ENCODE measurements around the gene FAM98C. TPM values are rescaled to one million over a fixed set of nuclear protein-coding genes. Genes with fewer than 3 reads are reported as not detected.
"Not testable (repeated sequence)": the region's sequence is repeated elsewhere in the genome, so short reads cannot be mapped to it uniquely, and the experiment has no call there.

Gene FAM98C
- 14.3 TPM for total RNA-seq

DNA sequence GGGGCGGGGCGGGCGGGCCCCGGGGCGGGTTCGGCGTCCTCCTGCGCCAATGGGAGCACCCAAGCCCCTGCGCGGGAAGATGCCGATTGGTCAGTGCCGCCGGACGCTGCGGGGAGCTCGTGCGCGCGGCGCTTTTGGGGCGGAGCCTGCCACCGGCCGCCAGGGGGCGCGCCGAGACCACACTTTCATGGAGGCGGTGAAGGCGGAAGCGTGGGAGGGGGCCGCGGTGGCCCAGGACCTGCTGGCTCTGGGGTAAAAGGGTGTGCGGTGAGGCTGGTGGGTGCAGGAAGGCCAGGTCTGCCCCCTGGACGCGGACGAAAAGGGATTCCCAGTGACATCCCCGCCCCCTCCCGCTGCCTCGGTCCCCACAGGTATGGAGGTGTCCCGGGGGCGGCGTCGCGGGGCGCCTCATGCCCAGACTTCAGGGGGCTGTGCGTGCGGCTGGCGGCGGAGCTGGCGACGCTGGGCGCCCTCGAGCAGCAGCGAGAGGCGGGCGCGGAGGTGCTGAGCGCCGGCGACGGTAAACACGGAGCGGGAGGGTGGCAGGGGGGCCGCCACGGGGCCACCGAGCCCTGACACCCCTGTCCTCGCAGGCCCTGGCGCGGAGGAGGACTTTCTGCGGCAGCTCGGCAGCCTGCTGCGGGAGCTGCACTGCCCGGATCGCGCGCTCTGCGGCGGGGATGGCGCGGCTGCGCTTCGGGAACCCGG lies at the start of gene FAM98C:
Gene FAM98C (plus strand): TSS at position 127 of the 708 bp plus-strand sequence. CDS start 61 bp downstream, at position 188.
- DNase-seq (ENCODE audit: low spot score in 2 of 2) (peak; percentile 99 to 100), FAIRE-seq (no peak)

DNA sequence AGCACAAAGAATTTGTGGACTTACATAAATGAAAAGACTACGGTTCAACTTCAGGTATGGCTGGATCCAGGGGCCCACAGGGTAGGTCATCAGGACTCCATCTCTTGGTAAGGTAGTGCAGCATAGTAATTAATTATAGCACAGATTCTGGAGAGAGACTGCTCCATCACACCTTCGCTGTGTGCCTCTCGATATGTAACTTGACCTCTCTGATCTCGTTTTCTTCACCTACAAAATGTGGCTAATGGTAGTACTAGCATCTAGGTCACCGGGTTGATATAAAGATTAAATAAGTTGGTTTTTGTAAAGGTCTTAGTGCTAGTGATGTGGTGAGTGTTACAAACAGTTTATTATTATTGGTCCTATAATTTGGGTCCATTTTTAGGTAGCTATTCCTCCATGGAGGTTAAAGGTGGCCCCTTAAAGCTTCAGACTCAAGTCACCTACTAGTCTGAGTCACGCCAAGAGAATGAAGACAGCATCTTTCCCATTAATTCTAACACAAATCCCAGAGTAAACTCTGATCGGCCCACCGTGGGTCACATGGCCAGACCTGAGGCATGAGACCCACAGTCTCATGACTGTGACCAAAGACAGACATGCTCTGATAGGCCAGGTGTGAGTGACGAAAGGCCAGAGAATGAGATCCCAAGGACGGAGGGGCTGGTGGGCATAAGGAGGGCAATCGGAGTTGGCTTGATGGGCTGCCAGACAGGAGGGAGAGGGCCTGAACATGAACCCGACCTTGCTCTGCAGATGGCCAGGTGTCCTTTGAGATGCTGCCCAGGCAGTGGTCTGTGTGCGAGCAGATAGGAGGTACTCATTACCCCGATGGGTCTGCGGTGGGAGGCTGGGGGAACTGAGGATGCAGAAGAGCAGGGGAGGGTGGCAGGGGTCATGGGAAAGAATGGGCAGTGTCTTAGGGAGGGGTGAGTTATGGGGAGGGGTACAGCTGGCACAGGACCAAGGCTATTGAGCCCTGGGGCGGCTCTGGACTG lies 46.9 kb upstream of the FAM98C start:
- DNase-seq (ENCODE audit: low spot score in 2 of 2): no peak
- FAIRE-seq: no peak

DNA sequence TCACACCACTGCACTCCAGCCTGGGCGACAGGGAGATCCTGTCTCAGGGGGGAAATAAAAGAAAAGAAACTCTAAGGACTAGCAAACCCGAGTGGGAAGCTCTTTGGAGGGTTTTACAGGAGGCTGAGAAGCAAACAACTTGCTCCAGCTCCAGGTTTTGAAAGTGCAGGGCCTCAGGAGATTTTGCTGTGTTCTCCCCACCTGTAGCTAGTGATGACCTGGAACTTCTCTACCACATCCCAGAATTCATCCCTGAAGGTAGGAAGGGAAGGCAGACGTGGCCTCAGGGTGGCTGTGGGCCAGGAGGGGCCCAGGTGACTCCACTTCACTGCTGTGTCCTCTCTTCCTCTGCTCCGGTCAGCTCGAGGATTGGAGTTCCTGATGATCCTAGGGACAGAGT lies 44.8 kb upstream of the FAM98C start:
- DNase-seq (ENCODE audit: low spot score in 2 of 2) (no peak), FAIRE-seq (no peak)

- no peak for FAIRE-seq
Observed at GRCh38 chr19:38359242-38360021, 43.5 kb upstream of the FAM98C start.

GRCh38 chr19:38360351-38360750 lies 42.5 kb upstream of the FAM98C start:
- FAIRE-seq: no peak

More at GRCh38 chr19:38359242-38360021, 43.5 kb upstream of the FAM98C start:
- no peak for DNase-seq (ENCODE audit: low spot score in 2 of 2)

DNA sequence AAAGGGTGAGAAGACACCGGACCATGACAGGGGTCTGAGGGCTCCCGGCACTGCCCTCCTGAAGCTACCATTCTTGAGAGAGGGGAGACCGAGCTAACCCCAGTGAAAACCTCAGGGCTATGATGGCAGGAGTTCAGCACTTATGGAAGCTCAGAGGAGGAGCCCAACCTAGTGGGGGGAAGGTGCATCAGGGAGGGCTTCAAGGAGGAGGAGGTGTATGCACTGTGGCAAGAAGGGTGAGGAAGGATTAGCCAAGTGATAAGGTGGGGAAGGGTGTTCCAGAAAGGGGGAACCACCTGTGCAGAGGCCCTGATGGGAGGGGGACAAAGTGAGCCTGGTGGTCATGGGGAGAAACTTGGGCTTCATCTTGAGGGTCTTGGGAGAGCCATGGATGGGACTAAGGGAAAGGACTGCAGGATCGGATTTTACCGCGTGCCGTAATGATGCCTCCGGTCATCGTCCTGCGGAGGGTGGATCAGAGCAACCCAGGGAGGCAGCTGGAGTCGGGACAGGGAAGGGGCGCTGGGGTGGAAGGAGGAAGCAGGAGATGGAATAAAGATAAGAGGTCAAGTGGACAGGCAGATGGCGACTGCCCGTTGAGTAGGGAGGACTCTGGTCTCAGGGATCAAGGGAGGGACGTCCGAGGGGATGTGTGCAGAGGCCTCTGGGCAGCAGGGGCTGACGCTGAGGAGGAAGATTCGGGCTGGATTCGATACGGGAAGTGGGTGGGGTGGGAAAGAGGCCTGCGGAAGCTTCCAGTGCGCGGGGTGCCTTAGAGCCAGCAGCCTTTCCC lies 41.9 kb upstream of the FAM98C start:
- FAIRE-seq: no peak
- DNase-seq (ENCODE audit: low spot score in 2 of 2): no peak

More at GRCh38 chr19:38360351-38360750, 42.5 kb upstream of the FAM98C start:
- DNase-seq (ENCODE audit: low spot score in 2 of 2): no peak

DNA sequence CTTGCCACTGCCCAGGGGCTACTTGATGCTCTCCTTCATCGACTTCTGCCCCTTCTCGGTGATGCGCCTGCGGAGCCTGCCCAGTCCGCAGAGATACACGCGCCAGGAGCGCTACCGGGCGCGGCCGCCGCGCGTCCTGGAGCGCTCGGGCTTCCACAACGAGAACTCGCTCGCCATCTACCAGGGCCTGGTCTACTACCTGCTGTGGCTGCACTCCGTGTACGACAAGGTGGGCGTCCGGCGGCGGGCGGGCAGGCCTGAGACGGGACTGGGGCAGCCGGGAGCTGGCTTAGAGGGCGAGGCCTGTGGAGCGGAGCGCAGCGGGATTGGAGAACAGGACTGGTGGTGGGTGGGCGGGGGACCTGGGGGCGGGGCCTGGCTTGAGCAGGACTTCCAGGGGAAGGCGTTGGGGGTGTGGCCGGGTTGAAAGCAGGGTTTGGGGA lies 41.2 kb upstream of the FAM98C start:
- DNase-seq (ENCODE audit: low spot score in 2 of 2) (peak; percentile 66 to 81), FAIRE-seq (no peak)

GRCh38 chr19:38362076-38362945 lies 40.6 kb upstream of the FAM98C start:
- DNase-seq (ENCODE audit: low spot score in 2 of 2) (peak in 1 of 2 donors; percentile 60), FAIRE-seq (no peak)

GRCh38 chr19:38362946-38363688 lies 39.8 kb upstream of the FAM98C start:
- FAIRE-seq; DNase-seq (ENCODE audit: low spot score in 2 of 2): not testable (repeated sequence)

- no peak for DNase-seq (ENCODE audit: low spot score in 2 of 2)
- no peak for FAIRE-seq
Observed at GRCh38 chr19:38367041-38367440, 35.9 kb upstream of the FAM98C start.

- FAIRE-seq (no peak), DNase-seq (ENCODE audit: low spot score in 2 of 2) (no peak)
Observed at GRCh38 chr19:38369584-38369983, 33.3 kb upstream of the FAM98C start.

DNA sequence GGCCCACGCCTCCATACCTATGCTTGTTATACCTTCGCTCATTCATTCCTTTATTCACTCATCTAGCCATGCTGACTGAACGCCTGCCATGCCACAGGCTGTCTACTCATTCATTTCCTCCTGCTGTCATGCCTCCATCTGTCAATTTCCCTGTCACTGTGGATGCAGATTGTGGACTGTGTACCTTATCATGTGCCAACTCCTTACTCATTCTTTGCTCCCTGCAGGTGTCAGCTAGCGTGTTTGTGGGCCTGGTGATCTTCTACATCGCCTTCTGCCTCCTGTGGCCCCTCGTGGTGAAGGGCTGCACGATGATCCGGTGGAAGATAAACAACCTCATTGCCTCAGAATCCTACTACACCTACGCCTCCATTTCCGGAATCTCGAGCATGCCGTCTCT lies 32.6 kb upstream of the FAM98C start:
- no peak for DNase-seq (ENCODE audit: low spot score in 2 of 2)
- no peak for FAIRE-seq

DNA sequence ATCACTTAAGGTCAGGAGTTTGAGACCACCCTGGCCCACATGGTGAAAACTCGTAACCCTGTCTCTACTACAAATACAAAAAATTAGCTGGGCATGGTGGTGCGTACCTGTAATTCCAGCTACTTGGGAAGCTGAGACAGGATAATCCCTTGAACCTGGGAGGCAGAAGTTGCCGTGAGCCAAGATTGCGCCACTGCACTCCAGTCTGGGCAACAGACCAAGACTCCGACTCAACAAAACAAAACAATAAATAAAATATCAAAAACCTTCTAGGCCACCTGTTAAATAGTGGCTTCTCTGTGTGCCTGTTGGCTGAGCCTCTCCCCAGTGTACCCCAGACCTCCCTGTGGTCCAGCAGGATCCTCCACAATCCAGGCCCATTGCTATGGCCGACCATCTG lies 31.8 kb upstream of the FAM98C start:
- no peak for DNase-seq (ENCODE audit: low spot score in 2 of 2)
- no peak for FAIRE-seq

DNA sequence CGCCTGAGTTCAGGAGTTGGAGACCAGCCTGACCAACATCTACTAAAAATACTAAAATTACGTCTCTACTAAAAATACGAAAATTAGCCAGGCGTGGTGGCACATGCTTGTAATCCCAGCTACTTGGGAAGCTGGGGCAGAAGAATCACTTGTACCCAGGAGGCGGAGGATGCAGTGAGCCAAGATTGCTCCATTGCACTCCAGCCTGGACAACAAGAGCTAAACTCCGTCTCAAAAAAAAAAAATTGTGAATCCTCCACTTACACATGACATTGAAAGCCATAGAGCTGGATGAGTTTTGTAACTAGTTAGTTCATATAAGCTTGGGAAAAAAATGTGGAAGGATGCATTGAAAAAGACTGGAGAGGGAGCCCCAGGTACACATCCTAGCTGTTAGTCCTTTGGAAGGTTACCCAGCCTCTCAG lies 29.0 kb upstream of the FAM98C start:
- FAIRE-seq (no peak), DNase-seq (ENCODE audit: low spot score in 2 of 2) (no peak)

DNA sequence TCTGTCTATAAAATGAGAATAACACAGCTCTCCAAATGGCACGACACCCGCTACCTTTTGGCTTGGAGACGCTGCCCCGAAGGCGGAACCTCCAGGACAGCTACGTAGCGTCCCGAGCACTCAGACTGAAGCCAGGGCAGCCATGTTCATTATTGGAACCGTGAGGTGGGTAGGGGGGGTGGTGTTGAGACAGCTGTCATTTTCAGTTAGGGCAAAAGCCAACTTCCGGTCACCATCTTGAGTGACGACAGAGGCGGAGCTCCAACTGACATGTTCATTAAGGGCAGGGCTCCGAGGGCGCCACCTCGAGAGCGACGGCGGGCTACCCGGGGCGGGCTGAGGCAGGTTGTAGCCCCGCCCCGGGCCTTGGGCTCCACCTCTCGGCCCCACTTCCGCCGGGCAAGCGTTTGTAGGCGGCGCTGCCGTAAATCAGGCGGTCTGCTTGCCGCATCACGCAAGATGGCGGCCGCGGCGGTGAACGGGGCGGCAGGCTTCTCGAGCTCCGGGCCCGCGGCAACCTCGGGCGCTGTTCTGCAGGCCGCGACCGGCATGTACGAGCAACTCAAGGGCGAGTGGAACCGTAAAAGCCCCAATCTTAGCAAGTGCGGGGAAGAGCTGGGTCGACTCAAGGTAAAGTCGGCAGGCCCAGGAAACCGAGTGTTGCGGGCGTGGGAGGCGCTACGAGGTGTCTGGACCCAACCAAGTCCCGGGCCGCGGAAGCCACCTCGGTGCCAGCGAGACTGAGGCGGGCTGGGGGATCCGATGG lies 28.4 kb upstream of the FAM98C start, which contains the start of gene PSMD8:
Gene PSMD8 (plus strand): TSS at position 240 of the 766 bp plus-strand sequence. CDS start 31 bp downstream, at position 271.
- FAIRE-seq: peak; percentile 97

DNA sequence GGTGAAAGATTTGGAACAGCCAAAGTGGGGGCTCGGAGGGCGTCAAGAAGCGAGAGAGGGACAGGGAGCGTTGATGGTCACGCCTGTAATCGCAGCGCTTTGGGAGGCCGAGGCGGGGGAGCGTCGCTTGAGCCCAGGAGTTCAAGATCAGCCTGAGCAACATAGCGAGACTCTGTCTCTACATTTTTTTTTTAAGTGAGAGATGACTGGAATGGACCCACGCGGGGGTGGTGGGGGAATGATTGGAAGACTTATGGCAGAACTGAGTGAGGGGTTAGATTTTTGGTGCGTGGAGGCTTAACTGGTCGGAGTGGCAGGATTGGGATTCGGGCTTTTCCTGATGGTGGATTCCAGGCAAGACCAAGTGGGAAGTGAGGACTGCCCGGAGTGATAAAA lies 27.8 kb upstream of the FAM98C start:
- no peak for DNase-seq (ENCODE audit: low spot score in 2 of 2)
- FAIRE-seq: no peak

More for the DNA sequence above, 28.4 kb upstream of the FAM98C start, which contains the start of gene PSMD8:
- DNase-seq (ENCODE audit: low spot score in 2 of 2): peak; percentile 99

DNA sequence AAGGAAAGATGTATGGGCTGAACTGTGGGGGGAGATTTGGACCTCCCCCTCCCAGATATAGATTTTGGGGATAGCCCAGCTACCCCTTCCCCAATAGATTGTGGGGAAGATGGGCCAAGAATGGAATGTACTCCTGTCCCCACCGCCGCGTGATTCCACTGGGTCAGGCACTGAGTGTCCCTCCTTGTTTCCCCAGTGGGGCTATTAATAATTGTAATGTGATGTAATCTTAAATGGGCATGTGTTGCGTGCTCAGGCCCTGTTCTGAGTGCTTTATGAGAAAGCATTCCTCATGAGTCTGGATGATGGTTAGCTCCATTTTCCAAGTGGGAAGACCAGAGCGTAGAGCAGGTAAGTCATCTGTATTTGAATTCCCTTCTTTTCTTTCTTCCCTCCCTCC lies 27.1 kb upstream of the FAM98C start:
- FAIRE-seq: no peak

More for the DNA sequence above, 27.1 kb upstream of the FAM98C start:
- DNase-seq (ENCODE audit: low spot score in 2 of 2): no peak

All from frontal cortex (tissue), 4 donors.